ENCODE measurements around the gene ARHGEF33. TPM values are rescaled to one million over a fixed set of nuclear protein-coding genes. Genes with fewer than 3 reads are reported as not detected.

The ARHGEF33 gene
- total RNA-seq, 2 donors from 2014 or later = 0.44 to 0.73 TPM

- ATAC-seq (no peak), DNase-seq (no peak)
- intact Hi-C loops (cut with DNase I) = no loop called here
Observed at GRCh38 chr2:38988716-38989115, 99.0 kb downstream of the ARHGEF33 start.

GRCh38 chr2:38991899-38992298 lies 102.2 kb downstream of the ARHGEF33 start:
- intact Hi-C loops (cut with DNase I) = no loop called here
- ATAC-seq (no peak), DNase-seq (no peak)

- DNase-seq (no peak), ATAC-seq (peak in 1 of 2 donors; percentile 51)
- intact Hi-C loops (cut with DNase I) = no loop called here
Observed at GRCh38 chr2:38997781-38998180, 108.1 kb downstream of the ARHGEF33 start.

GRCh38 chr2:39000552-39000951 lies 110.9 kb downstream of the ARHGEF33 start:
- no peak for DNase-seq
- intact Hi-C loops (cut with DNase I) = no loop called here
- ATAC-seq = peak in 1 of 2 donors; percentile 19

- DNase-seq = no peak
- intact Hi-C loops (cut with DNase I) = no loop called here
- ATAC-seq = no peak
Observed at GRCh38 chr2:39007875-39008504, 118.3 kb downstream of the ARHGEF33 start.

- intact Hi-C loops (cut with DNase I) = no loop called here
- no peak for ATAC-seq
- DNase-seq = no peak
Observed at GRCh38 chr2:39008665-39009064, 119.0 kb downstream of the ARHGEF33 start.

GRCh38 chr2:39013871-39014270 lies 124.2 kb downstream of the ARHGEF33 start:
- intact Hi-C loops (cut with DNase I) = no loop called here
- no peak for DNase-seq
- no peak for ATAC-seq

- no peak for DNase-seq
- intact Hi-C loops (cut with DNase I) = no loop called here
- no peak for ATAC-seq
Observed at GRCh38 chr2:39015424-39015823, 125.7 kb downstream of the ARHGEF33 start.

- intact Hi-C loops (cut with DNase I) = no loop called here
- DNase-seq = no peak
- ATAC-seq = no peak
Observed at GRCh38 chr2:39017334-39017733, 127.7 kb downstream of the ARHGEF33 start.

GRCh38 chr2:39018638-39019037 lies 129.0 kb downstream of the ARHGEF33 start:
- ATAC-seq = no peak
- DNase-seq = no peak
- intact Hi-C loops (cut with DNase I) = no loop called here

- no peak for ATAC-seq
- no peak for DNase-seq
- intact Hi-C loops (cut with DNase I) = no loop called here
Observed at GRCh38 chr2:39020383-39020782, 130.7 kb downstream of the ARHGEF33 start.

- no peak for DNase-seq
- intact Hi-C loops (cut with DNase I) = no loop called here
- ATAC-seq = no peak
Observed at GRCh38 chr2:39022642-39023235, 133.1 kb downstream of the ARHGEF33 start.

GRCh38 chr2:39023649-39024048 lies 134.0 kb downstream of the ARHGEF33 start:
- intact Hi-C loops (cut with DNase I) = no loop called here
- ATAC-seq = no peak
- no peak for DNase-seq

GRCh38 chr2:39024833-39025232 lies 135.2 kb downstream of the ARHGEF33 start:
- intact Hi-C loops (cut with DNase I) = no loop called here
- ATAC-seq (no peak), DNase-seq (no peak)

Other genes starting within 250 kb of the ARHGEF33 start
- gene GALM, start 223.8 kb upstream of the ARHGEF33 start, total RNA-seq = 10 to 100 TPM in 1 of 2 donors, 1 to 10 TPM in 1; 9.2 to 16.8 TPM
- gene SRSF7, start 138.5 kb upstream of the ARHGEF33 start, total RNA-seq = 10 to 100 TPM; 57.6 to 85.8 TPM
- gene GEMIN6, start 111.7 kb upstream of the ARHGEF33 start, total RNA-seq = 1 to 10 TPM; 7.3 to 8.4 TPM
- 1 to 10 TPM; 6.7 to 9.2 TPM for gene DHX57, start 13.9 kb upstream of the ARHGEF33 start, total RNA-seq
- 10 to 100 TPM; 12.8 to 14.3 TPM for gene MORN2, start 13.9 kb upstream of the ARHGEF33 start, total RNA-seq
- gene SOS1, start 231.2 kb downstream of the ARHGEF33 start, total RNA-seq = 10 to 100 TPM; 20.8 to 26.9 TPM

Measured in left cardiac atrium (tissue), 4 donors.